H1 (cell line): ENCODE measurements around the gene INVS. TPM values are rescaled to one million over a fixed set of nuclear protein-coding genes. Genes with fewer than 3 reads are reported as not detected.

ENCODE experiments used
- HDAC2 ChIP-seq, 2 experiments: fragments of 300-600 bp in 1 of 2; sonication (generic) in 1 of 2; IDR thresholded peaks; 2 replicates each; pipeline ENCODE4 v1.6.1; 2011 to 2012; ENCODE audit warnings: low read depth in 2 of 2, low read length in 2 of 2, mild to moderate bottlenecking in 2 of 2, moderate library complexity in 2 of 2, borderline replicate concordance in 1 of 2, inconsistent platforms in 1 of 2
- MAX ChIP-seq: IDR thresholded peaks from 2 replicates; pipeline ENCODE4 v1.6.1; 2012; ENCODE audit warnings: inconsistent platforms
- POU5F1 ChIP-seq: IDR thresholded peaks from 2 replicates; pipeline ENCODE4 v1.6.1; 2011; ENCODE audit warnings: low read depth, mild to moderate bottlenecking, low read length, moderate library complexity
- TEAD4 ChIP-seq: IDR thresholded peaks from 2 replicates; pipeline ENCODE4 v1.6.1; 2012; ENCODE audit warnings: low read depth, low read length, inconsistent platforms, mixed read lengths
- polyA plus RNA-seq, 7 experiments: library from polyadenylated mRNA; depleted of rRNA in 3 of 7; stranded (reverse) in 5 of 7; unstranded in 2 of 7; fragments of >200 nt in 5 of 7; fragments of 200-250 nt in 2 of 7; gene quantifications; 1 replicate in 5 of 7; 2 replicates in 1 of 7; 4 replicates in 1 of 7; pipeline versions ENCODE4 v1.2.1 to v1.2.3, GENCODE V29; 2011 to 2013; ENCODE audit warnings: missing spikeins in 2 of 7, mixed read lengths in 2 of 7
- total RNA-seq: library from RNA; stranded (reverse); fragmentation: NEBNext Ultra II Directional; extraction: Animal tissue kit (Norgen Biotek cat#: 25700); gene quantifications from 2 replicates; pipeline ENCODE4 v1.2.1, GENCODE V29; 2021

Gene INVS
- total and polyA plus RNA-seq, 2 of the 8 experiments (the other 6 are each of a cell fraction or from before 2014, with no cell fraction given), result 4.1 to 6.9 TPM

- TF ChIP-seq MAX, result no peak
- no peak for TF ChIP-seq HDAC2 (IDR thresholded peaks at IDR 0.05; ENCODE audit: borderline replicate concordance in 1 of 2, low read depth in 2 of 2, low read length in 2 of 2)
- no peak for TF ChIP-seq POU5F1
- no peak for TF ChIP-seq TEAD4
Observed at GRCh38 chr9:100134731-100135130, 35.7 kb downstream of the INVS start (continued).
